CD14-positive monocyte (primary cell): Measurements from ENCODE around the gene CMTM2. TPM values are rescaled to one million over a fixed set of nuclear protein-coding genes. Genes with fewer than 3 reads are reported as not detected.

Source experiments
- DNase-seq, 3 donors: peaks; one replicate each; pipeline ENCODE4 v3.0.0-alpha.2; 2011 to 2022
- H2AFZ ChIP-seq: 2 replicates; pipeline ENCODE4 v1.6.0; 2012; ENCODE audit warnings: mild to moderate bottlenecking, low read depth, low read length, inconsistent platforms; ENCODE audit not compliant: insufficient read depth, poor library complexity, severe bottlenecking
- H3K27ac ChIP-seq, 2 donors: 1 replicate in 1 of 2; 2 replicates in 1 of 2; pipeline ENCODE4 v1.5.1; 2012 to 2013; ENCODE audit warnings: low read length in 2 of 2, control low read depth in 1 of 2, inconsistent platforms in 1 of 2, low read depth in 1 of 2, mild to moderate bottlenecking in 1 of 2
- H3K27me3 ChIP-seq, 2 donors: one replicate each; pipeline versions ENCODE4 v1.6.0 to v1.6.1; 2011 to 2013; ENCODE audit warnings: low read length in 2 of 2; ENCODE audit not compliant: control insufficient read depth in 2 of 2, insufficient read depth in 2 of 2
- H3K36me3 ChIP-seq, 2 donors: replicated peaks in 1 of 2; 1 replicate in 1 of 2; 2 replicates in 1 of 2; pipeline versions ENCODE4 v1.5.1 to v1.6.1; 2012 to 2013; ENCODE audit warnings: low read length in 2 of 2, control low read depth in 1 of 2, inconsistent platforms in 1 of 2, mild to moderate bottlenecking in 1 of 2; ENCODE audit not compliant: insufficient read depth in 2 of 2, control insufficient read depth in 1 of 2
- H3K4me1 ChIP-seq, 2 donors: 1 replicate in 1 of 2; 2 replicates in 1 of 2; pipeline versions ENCODE4 v1.5.1 to v1.6.1; 2012 to 2013; ENCODE audit warnings: low read length in 2 of 2, control low read depth in 1 of 2, inconsistent platforms in 1 of 2, mild to moderate bottlenecking in 1 of 2, moderate library complexity in 1 of 2; ENCODE audit not compliant: insufficient read depth in 2 of 2, control insufficient read depth in 1 of 2
- H3K4me2 ChIP-seq: replicated peaks from 2 replicates; pipeline ENCODE3; 2012; ENCODE audit warnings: low read length, moderate library complexity, mild to moderate bottlenecking; ENCODE audit not compliant: poor library complexity, severe bottlenecking; ENCODE audit errors: extremely low read depth
- H3K4me3 ChIP-seq, 3 experiments: fragments of 200-600 bp in 1 of 3; sonication (generic) in 1 of 3; replicated peaks in 1 of 3; 1 replicate in 2 of 3; 2 replicates in 1 of 3; pipeline ENCODE4 v1.5.1; 2011 to 2013; ENCODE audit warnings: low read length in 3 of 3, mild to moderate bottlenecking in 3 of 3, control low read depth in 2 of 3, low read depth in 2 of 3, inconsistent platforms in 1 of 3, moderate library complexity in 1 of 3
- H3K79me2 ChIP-seq: 2 replicates; pipeline ENCODE4 v1.6.0; 2012; ENCODE audit warnings: mild to moderate bottlenecking, control low read depth, inconsistent platforms, low read length, moderate library complexity; ENCODE audit not compliant: insufficient read depth
- H3K9ac ChIP-seq: 2 replicates; pipeline ENCODE4 v1.6.0; 2017; ENCODE audit warnings: low read length, mild to moderate bottlenecking; ENCODE audit not compliant: insufficient read depth, poor library complexity, severe bottlenecking
- H3K9me3 ChIP-seq, 2 donors: replicated peaks in 1 of 2; 1 replicate in 1 of 2; 2 replicates in 1 of 2; pipeline versions ENCODE4 v1.5.1 to v1.6.1; 2012 to 2013; ENCODE audit warnings: low read length in 2 of 2, control low read depth in 1 of 2; ENCODE audit not compliant: control insufficient read depth in 1 of 2, insufficient read depth in 1 of 2
- H4K20me1 ChIP-seq: 2 replicates; pipeline ENCODE4 v1.6.0; 2012; ENCODE audit warnings: mild to moderate bottlenecking, low read length, control low read depth, moderate library complexity; ENCODE audit not compliant: insufficient read depth
- H3K27ac Mint-ChIP-seq, 7 donors: one replicate each; pipeline ENCODE4 v1.8.0; 2020; ENCODE audit warnings: mild to moderate bottlenecking in 7 of 7, mixed read lengths in 7 of 7, moderate library complexity in 6 of 7, inconsistent platforms in 2 of 7
- H3K27me3 Mint-ChIP-seq, 3 donors: one replicate each; pipeline ENCODE4 v1.8.0; 2021 to 2022; ENCODE audit warnings: low read depth in 3 of 3, mild to moderate bottlenecking in 3 of 3, mixed read lengths in 3 of 3, moderate library complexity in 3 of 3, inconsistent platforms in 1 of 3
- H3K36me3 Mint-ChIP-seq, 2 donors: one replicate each; pipeline ENCODE4 v1.8.0; 2020; ENCODE audit warnings: mixed read lengths in 2 of 2, inconsistent platforms in 1 of 2, mild to moderate bottlenecking in 1 of 2
- H3K4me1 Mint-ChIP-seq: one replicate; pipeline ENCODE4 v1.8.0; 2020; ENCODE audit warnings: mild to moderate bottlenecking, mixed read lengths
- H3K4me3 Mint-ChIP-seq, 2 donors: one replicate each; pipeline ENCODE4 v1.8.0; 2020; ENCODE audit warnings: mild to moderate bottlenecking in 2 of 2, mixed read lengths in 2 of 2, moderate library complexity in 1 of 2
- H3K9me3 Mint-ChIP-seq, 7 donors: one replicate each; pipeline ENCODE4 v1.8.0; 2020 to 2022; ENCODE audit warnings: mixed read lengths in 7 of 7, mild to moderate bottlenecking in 6 of 7, moderate library complexity in 6 of 7, inconsistent platforms in 2 of 7
- CTCF ChIP-seq: fragments of 200-600 bp; IDR thresholded peaks from one replicate; pipeline ENCODE4 v1.8.0; 2022; ENCODE audit warnings: antibody characterized with exemption, mild to moderate bottlenecking
- WGBS: methylation state at CpG from one replicate; pipeline ENCODE4 v1.1.5; 2013; ENCODE audit warnings: missing lambda C conversion rate; ENCODE audit not compliant: insufficient coverage; 5-methylcytosine and 5-hydroxymethylcytosine counted together
- intact Hi-C, 2 donors: fragments of 100-400 bp; cut with micrococcal nuclease; formaldehyde crosslinking; loops; one replicate each; pipeline versions ENCODE4 v1.15.0 to v1.15.1; 2023
- polyA plus RNA-seq, 3 donors: library from polyadenylated mRNA; depleted of rRNA in 1 of 3; unstranded in 2 of 3; stranded (reverse) in 1 of 3; fragments of 300-500 nt in 2 of 3; fragments of >200 nt in 1 of 3; fragmentation: Illumina TruSeq in 2 of 3; gene quantifications; 1 replicate in 2 of 3; 2 replicates in 1 of 3; pipeline ENCODE4 v1.2.3, GENCODE V29; 2012 to 2021

Gene CMTM2
- polyA plus RNA-seq, 3 donors, result 11.0 to 41.6 (median 39.1) TPM

- H3K4me1 ChIP-seq, result peaks cover 49 to 50% of the 10 kb centered on the region in 2 donors
- H3K9me3 Mint-ChIP-seq, result no peaks in the 10 kb centered on the region
- H4K20me1 ChIP-seq, result no peaks in the 10 kb centered on the region
- H3K9ac ChIP-seq, result no peak overlapping the region
- peak overlapping the region in 1 of 3 experiments; percentile 9 for H3K4me3 ChIP-seq
- no peaks in the 10 kb centered on the region for H3K9me3 ChIP-seq
- H3K27me3 ChIP-seq, result no peaks in the 10 kb centered on the region
- peaks cover 0 to 2% (median 0%) of the 10 kb centered on the region in 3 donors for H3K27me3 Mint-ChIP-seq
- peak overlapping the region; percentile 70 to 78 for H3K27ac ChIP-seq
- intact Hi-C loops, result no loop called here
- peak overlapping the region; percentile 23 for H3K4me2 ChIP-seq
- peaks cover 67% of the 10 kb centered on the region for H3K4me1 Mint-ChIP-seq
- peaks cover 17 to 34% of the 10 kb centered on the region in 2 donors for H3K36me3 ChIP-seq
- no peak for TF ChIP-seq CTCF
- H3K36me3 Mint-ChIP-seq, result peaks cover 58 to 76% of the 10 kb centered on the region in 2 donors
- peak in 1 of 3 donors; percentile 25 for DNase-seq
- H3K27ac Mint-ChIP-seq, result peak overlapping the region; percentile 72 to 98 (median 94)
- H3K4me3 Mint-ChIP-seq, result peak overlapping the region in 1 of 2 donors; percentile 70
- no CpG with 5 or more reads among the region's 7 CpGs for whole genome bisulfite sequencing
- H2AFZ ChIP-seq, result peak overlapping the region; percentile 55
- peaks cover 15% of the 10 kb centered on the region for H3K79me2 ChIP-seq
Observed at GRCh38 chr16:66544016-66544757, 35.1 kb upstream of the CMTM2 start.

- H4K20me1 ChIP-seq, result no peaks in the 10 kb centered on the region
- no peak overlapping the region for H3K9ac ChIP-seq
- H3K27ac ChIP-seq, result peak overlapping the region; percentile 54 to 86
- Mint-ChIP-seq H3K4me1 (peaks cover 78% of the 10 kb centered on the region), H3K9me3 (no peaks in the 10 kb centered on the region), H3K36me3 (peaks cover 31 to 46% of the 10 kb centered on the region in 2 donors), H3K27ac (peak overlapping the region in 6 of 7 donors; percentile 60 to 94 (median 84)), H3K4me3 (no peak overlapping the region), H3K27me3 (no peaks in the 10 kb centered on the region)
- H3K79me2 ChIP-seq, result peaks cover 38% of the 10 kb centered on the region
- H3K4me2 ChIP-seq, result peak overlapping the region; percentile 88
- H2AFZ ChIP-seq, result no peak overlapping the region
- H3K9me3 ChIP-seq, result no peaks in the 10 kb centered on the region
- H3K4me1 ChIP-seq, result peaks cover 73 to 77% of the 10 kb centered on the region in 2 donors
- H3K27me3 ChIP-seq, result no peaks in the 10 kb centered on the region
- WGBS, result 100% methylated on average over 5 of the region's 5 CpGs
- no peak for DNase-seq
- intact Hi-C loops, result loop anchor here in 1 of 2 donors (5.0 kb wide), 1 partner anchor 40 kb away; no protein-coding TSS in a partner anchor
- H3K36me3 ChIP-seq, result peaks cover 3 to 5% of the 10 kb centered on the region in 2 donors
- TF ChIP-seq CTCF, result no peak
- H3K4me3 ChIP-seq, result peak overlapping the region in 1 of 3 experiments; percentile 90
Observed at GRCh38 chr16:66547101-66547989, 31.9 kb upstream of the CMTM2 start.
